Measurements from ENCODE around the gene TUFT1.
"Not testable (repeated sequence)": the region's sequence is repeated elsewhere in the genome, so short reads cannot be mapped to it uniquely, and the experiment has no call there.

TUFT1 gene

GRCh38 chr1:151581451-151581850 is 41.3 kb downstream of the TUFT1 start:
- DNase-seq (ENCODE audit: low spot score), result no peak

GRCh38 chr1:151581921-151582320 is 41.8 kb downstream of the TUFT1 start:
- DNase-seq (ENCODE audit: low spot score), result no peak

GRCh38 chr1:151583796-151584195 is 43.7 kb downstream of the TUFT1 start:
- no peak for DNase-seq (ENCODE audit: low spot score)

GRCh38 chr1:151584278-151584677 is 44.2 kb downstream of the TUFT1 start:
- no peak for DNase-seq (ENCODE audit: low spot score)

- DNase-seq (ENCODE audit: low spot score), result no peak
Observed at GRCh38 chr1:151584780-151585179, 44.7 kb downstream of the TUFT1 start.

- no peak for DNase-seq (ENCODE audit: low spot score)
Observed at GRCh38 chr1:151585622-151586021, 45.5 kb downstream of the TUFT1 start.

GRCh38 chr1:151590961-151591360 is 50.9 kb downstream of the TUFT1 start:
- DNase-seq (ENCODE audit: low spot score), result no peak

GRCh38 chr1:151593730-151594129 is 53.6 kb downstream of the TUFT1 start:
- no peak for DNase-seq (ENCODE audit: low spot score)

GRCh38 chr1:151594143-151594625 is 54.1 kb downstream of the TUFT1 start:
- DNase-seq (ENCODE audit: low spot score), result peak; percentile 89

GRCh38 chr1:151596166-151596953 is 56.3 kb downstream of the TUFT1 start:
- no peak for DNase-seq (ENCODE audit: low spot score)

GRCh38 chr1:151602550-151602949 is 62.4 kb downstream of the TUFT1 start:
- DNase-seq (ENCODE audit: low spot score), result not testable (repeated sequence)

- DNase-seq (ENCODE audit: low spot score), result no peak
Observed at GRCh38 chr1:151604291-151604690, 64.2 kb downstream of the TUFT1 start.

- no peak for DNase-seq (ENCODE audit: low spot score)
Observed at GRCh38 chr1:151606384-151606783, 66.3 kb downstream of the TUFT1 start.

- no peak for DNase-seq (ENCODE audit: low spot score)
Observed at GRCh38 chr1:151606857-151607256, 66.7 kb downstream of the TUFT1 start.

GRCh38 chr1:151610142-151610541 is 70.0 kb downstream of the TUFT1 start:
- DNase-seq (ENCODE audit: low spot score), result no peak

GRCh38 chr1:151611288-151611790 is 71.2 kb downstream of the TUFT1 start:
- no peak for DNase-seq (ENCODE audit: low spot score)

GRCh38 chr1:151611832-151612500 is 71.9 kb downstream of the TUFT1 start, which contains the start of gene SNX27:
TSS of gene SNX27 (plus strand) at chr1:151612050. CDS start at chr1:151612202, 152 bp downstream.
- DNase-seq (ENCODE audit: low spot score), result peak; percentile 99

- DNase-seq (ENCODE audit: low spot score), result peak; percentile 79
Observed at GRCh38 chr1:151612501-151613281, 72.6 kb downstream of the TUFT1 start.

GRCh38 chr1:151613282-151613780 is 73.2 kb downstream of the TUFT1 start:
- DNase-seq (ENCODE audit: low spot score), result peak; percentile 47

- DNase-seq (ENCODE audit: low spot score), result no peak
Observed at GRCh38 chr1:151615711-151616504, 75.8 kb downstream of the TUFT1 start.

GRCh38 chr1:151616505-151616849 is 76.4 kb downstream of the TUFT1 start:
- DNase-seq (ENCODE audit: low spot score), result no peak

Data from D341Med (cell line).